Type B pancreatic cell (in vitro differentiated cells): ENCODE data around the gene GSTT2. TPM values are rescaled to one million over a fixed set of nuclear protein-coding genes. Genes with fewer than 3 reads are reported as not detected.

Source experiments
- DNase-seq: peaks from one replicate; pipeline ENCODE4 v3.0.0; 2021; ENCODE audit warnings: mixed read lengths; ENCODE audit not compliant: unreplicated experiment; ENCODE audit errors: extremely low spot score
- H3K27ac Mint-ChIP-seq: 2 replicates; pipeline ENCODE4 v1.8.0; 2021; ENCODE audit warnings: mild to moderate bottlenecking, mixed read lengths
- H3K27me3 Mint-ChIP-seq: 2 replicates; pipeline ENCODE4 v1.8.0; 2021; ENCODE audit warnings: mixed read lengths
- H3K36me3 Mint-ChIP-seq: 2 replicates; pipeline ENCODE4 v1.8.0; 2021; ENCODE audit warnings: mixed read lengths
- H3K4me1 Mint-ChIP-seq: one replicate; pipeline ENCODE4 v1.8.0; 2021; ENCODE audit warnings: mixed read lengths; ENCODE audit not compliant: unreplicated experiment
- H3K4me3 Mint-ChIP-seq: 2 replicates; pipeline ENCODE4 v1.8.0; 2021; ENCODE audit warnings: mild to moderate bottlenecking, mixed read lengths
- H3K9me3 Mint-ChIP-seq: 2 replicates; pipeline ENCODE4 v1.8.0; 2021; ENCODE audit warnings: mixed read lengths
- total RNA-seq: library from RNA; stranded (reverse); gene quantifications from 2 replicates; pipeline ENCODE4 v1.2.1, GENCODE V29; 2021; ENCODE audit warnings: low replicate concordance
- TF ChIP-seq, protein P1 (sequence below): fragments of 200-600 bp; sonication (generic); conservative IDR thresholded peaks from 2 replicates; pipeline ENCODE4 v1.5.0; 2021; ENCODE audit warnings: antibody characterized with exemption, mild to moderate bottlenecking

GSTT2 gene
- total RNA-seq, 1 donor from 2014 or later, result 1.3 TPM

DNA sequence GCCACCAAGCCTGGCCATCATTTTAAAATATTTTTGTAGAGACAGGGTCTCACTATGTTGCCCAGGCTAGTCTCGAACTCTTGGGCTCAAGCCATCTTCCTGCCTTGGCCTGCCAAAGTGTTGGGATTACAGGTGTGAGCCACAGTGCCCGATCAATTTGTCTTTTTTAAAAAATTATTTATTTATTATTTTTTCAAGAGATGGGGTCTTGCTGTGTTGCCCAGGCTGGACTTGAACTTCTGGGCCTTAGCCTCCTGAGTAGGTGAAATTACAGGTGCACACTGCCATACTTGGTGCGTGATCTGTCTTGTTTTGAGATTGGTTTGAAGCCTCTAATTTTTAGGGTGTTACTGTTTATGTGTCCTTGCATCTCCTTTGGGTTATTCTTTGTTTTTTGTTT lies 41.4 kb downstream of the GSTT2 start:
- no peak overlapping the region for H3K27ac Mint-ChIP-seq
- no peak for DNase-seq
- H3K36me3 Mint-ChIP-seq, result peaks cover 22% of the 10 kb centered on the region
- no peaks in the 10 kb centered on the region for H3K9me3 Mint-ChIP-seq
- TF ChIP-seq, protein P1, sequence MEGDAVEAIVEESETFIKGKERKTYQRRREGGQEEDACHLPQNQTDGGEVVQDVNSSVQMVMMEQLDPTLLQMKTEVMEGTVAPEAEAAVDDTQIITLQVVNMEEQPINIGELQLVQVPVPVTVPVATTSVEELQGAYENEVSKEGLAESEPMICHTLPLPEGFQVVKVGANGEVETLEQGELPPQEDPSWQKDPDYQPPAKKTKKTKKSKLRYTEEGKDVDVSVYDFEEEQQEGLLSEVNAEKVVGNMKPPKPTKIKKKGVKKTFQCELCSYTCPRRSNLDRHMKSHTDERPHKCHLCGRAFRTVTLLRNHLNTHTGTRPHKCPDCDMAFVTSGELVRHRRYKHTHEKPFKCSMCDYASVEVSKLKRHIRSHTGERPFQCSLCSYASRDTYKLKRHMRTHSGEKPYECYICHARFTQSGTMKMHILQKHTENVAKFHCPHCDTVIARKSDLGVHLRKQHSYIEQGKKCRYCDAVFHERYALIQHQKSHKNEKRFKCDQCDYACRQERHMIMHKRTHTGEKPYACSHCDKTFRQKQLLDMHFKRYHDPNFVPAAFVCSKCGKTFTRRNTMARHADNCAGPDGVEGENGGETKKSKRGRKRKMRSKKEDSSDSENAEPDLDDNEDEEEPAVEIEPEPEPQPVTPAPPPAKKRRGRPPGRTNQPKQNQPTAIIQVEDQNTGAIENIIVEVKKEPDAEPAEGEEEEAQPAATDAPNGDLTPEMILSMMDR, result no peak
- no peak overlapping the region for H3K4me3 Mint-ChIP-seq
- no peaks in the 10 kb centered on the region for H3K4me1 Mint-ChIP-seq
- H3K27me3 Mint-ChIP-seq, result no peaks in the 10 kb centered on the region

DNA sequence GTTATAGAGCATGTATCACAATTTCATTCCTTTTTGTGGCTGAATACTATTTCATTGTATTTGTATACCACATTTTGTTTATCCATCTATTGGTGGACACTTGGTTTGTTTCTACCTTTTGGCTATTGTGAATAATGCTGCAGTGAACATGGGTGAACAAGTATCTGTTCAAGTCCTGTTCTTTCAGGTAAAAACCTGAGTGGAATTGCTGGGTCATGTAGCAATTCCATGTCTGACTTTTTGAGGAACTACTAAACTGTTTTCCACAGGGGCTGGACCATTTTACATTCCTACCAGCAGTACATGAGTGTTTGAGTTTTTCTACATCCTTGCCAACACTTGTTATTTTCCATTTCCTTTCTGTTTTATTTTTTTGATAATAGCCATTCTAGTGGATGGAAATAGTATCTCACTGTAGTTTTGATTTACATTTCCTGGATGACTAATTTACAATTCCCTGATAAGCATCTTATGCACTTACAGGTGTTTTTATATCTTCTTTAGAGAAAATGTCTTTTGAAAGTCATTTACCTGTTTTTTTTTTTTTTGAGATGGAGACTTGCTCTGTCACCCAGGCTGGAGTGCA lies 43.4 kb downstream of the GSTT2 start:
- H3K4me1 Mint-ChIP-seq, result peaks cover 13% of the 10 kb centered on the region
- peaks cover 18% of the 10 kb centered on the region for H3K36me3 Mint-ChIP-seq
- TF ChIP-seq, protein P1, result no peak
- no peak for DNase-seq
- H3K4me3 Mint-ChIP-seq, result no peak overlapping the region
- H3K27ac Mint-ChIP-seq, result no peak overlapping the region
- no peaks in the 10 kb centered on the region for H3K27me3 Mint-ChIP-seq
- no peaks in the 10 kb centered on the region for H3K9me3 Mint-ChIP-seq

DNA sequence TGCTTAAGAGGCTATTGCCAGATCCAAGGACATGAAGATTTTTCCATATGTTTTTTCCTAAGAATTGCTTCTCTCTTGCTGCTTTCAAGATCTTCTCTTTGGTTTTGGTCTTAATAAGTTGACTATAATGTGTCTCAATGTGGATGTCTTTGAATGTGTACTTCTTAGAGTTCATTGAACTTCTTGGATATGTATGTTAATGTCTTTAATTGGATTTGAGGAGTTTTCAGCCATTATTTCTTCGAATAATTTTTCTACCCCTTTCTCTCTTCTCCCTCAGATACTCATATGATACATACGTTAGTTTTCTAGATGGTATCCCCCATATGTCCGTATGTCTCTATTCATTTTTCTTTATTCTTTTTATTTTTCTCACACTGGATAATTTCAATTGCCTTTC lies 44.4 kb downstream of the GSTT2 start:
- Mint-ChIP-seq H3K27me3 (no peaks in the 10 kb centered on the region), H3K27ac (no peak overlapping the region), H3K9me3 (no peaks in the 10 kb centered on the region), H3K4me1 (peaks cover 17% of the 10 kb centered on the region), H3K36me3 (peaks cover 18% of the 10 kb centered on the region), H3K4me3 (no peak overlapping the region)
- TF ChIP-seq, protein P1, result no peak
- no peak for DNase-seq

DNA sequence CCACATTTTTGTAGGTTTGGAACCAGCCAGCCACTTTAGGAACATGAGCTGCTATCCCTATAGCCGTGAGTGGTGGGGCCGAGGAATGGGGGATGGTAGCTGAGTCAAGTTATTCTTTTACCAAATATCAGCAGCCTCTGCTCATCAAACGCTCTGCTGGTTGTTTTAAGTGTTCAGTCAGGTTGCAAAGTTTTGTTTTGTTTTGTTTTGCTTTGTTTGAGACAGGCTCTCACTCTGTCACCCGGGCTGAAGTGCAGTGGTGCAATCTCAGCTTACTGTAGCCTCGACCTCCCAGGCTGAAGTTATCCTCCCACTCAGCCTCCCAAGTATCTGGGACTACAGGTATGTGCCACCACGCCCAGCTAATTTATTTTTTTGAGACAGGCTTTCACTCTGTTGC lies 45.5 kb downstream of the GSTT2 start:
- no peaks in the 10 kb centered on the region for H3K27me3 Mint-ChIP-seq
- no peak overlapping the region for H3K27ac Mint-ChIP-seq
- TF ChIP-seq, protein P1, result no peak
- peaks cover 17% of the 10 kb centered on the region for H3K36me3 Mint-ChIP-seq
- H3K4me1 Mint-ChIP-seq, result peaks cover 26% of the 10 kb centered on the region
- DNase-seq, result peak; percentile 6
- H3K4me3 Mint-ChIP-seq, result no peak overlapping the region
- no peaks in the 10 kb centered on the region for H3K9me3 Mint-ChIP-seq

DNA sequence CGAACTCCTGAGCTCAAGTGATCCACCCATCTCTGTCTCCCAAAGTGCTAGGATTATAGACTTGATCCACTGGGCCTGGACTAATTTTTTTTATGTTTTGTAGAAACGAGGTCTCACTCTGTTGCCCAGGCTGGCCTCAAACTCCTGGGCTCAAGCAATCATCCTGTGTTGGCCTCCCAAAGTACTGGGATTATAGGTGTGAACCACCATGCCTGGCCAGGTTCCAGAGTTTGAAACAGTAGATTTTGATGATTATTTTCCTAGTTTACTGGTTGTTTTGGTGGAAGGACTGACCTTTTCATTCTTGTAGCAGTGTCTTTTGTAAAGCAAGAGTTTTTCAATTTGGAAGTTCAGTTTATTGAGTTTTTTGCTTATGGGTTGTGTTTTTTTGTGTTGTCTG lies 46.1 kb downstream of the GSTT2 start:
- H3K27me3 Mint-ChIP-seq, result no peaks in the 10 kb centered on the region
- peaks cover 15% of the 10 kb centered on the region for H3K36me3 Mint-ChIP-seq
- H3K4me1 Mint-ChIP-seq, result peaks cover 26% of the 10 kb centered on the region
- H3K4me3 Mint-ChIP-seq, result no peak overlapping the region
- TF ChIP-seq, protein P1, result no peak
- no peak overlapping the region for H3K27ac Mint-ChIP-seq
- no peaks in the 10 kb centered on the region for H3K9me3 Mint-ChIP-seq
- no peak for DNase-seq

DNA sequence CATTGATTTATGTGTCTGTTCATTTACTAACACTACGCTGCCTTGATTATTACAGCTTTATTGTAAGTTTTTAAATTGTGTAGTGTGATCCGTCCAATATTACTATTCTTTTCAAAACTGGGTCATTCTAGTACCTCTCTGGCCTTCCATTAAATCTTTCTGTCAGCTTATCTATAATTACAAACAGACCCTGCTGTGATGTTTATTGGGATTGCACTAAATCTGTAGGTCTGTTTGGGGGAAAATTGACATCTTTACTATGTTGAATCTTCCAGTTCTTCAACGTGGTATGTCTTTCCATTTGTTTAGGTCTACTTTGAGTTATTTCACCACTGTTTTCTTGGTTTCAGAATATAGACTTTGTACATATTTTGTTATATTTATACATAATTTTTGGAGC lies 46.8 kb downstream of the GSTT2 start:
- Mint-ChIP-seq H3K27ac (no peak overlapping the region), H3K4me1 (peaks cover 26% of the 10 kb centered on the region), H3K27me3 (no peaks in the 10 kb centered on the region), H3K9me3 (no peaks in the 10 kb centered on the region), H3K4me3 (no peak overlapping the region), H3K36me3 (peaks cover 15% of the 10 kb centered on the region)
- DNase-seq, result no peak
- TF ChIP-seq, protein P1, result no peak
